Peyer's patch (tissue), 4 donors: ENCODE measurements around the gene PRKACG. TPM values are rescaled to one million over a fixed set of nuclear protein-coding genes. Genes with fewer than 3 reads are reported as not detected.

Experiments used
- DNase-seq, 3 donors: peaks; one replicate each; pipeline ENCODE4 v3.0.0-alpha.2; 2017 to 2019
- H3K27ac ChIP-seq, 4 donors: fragments of 200-600 bp; sonication (generic); one replicate each; pipeline ENCODE4 v1.5.1; 2016 to 2019
- H3K27me3 ChIP-seq, 2 donors: fragments of 200-600 bp; sonication (generic); one replicate each; pipeline ENCODE4 v1.5.1; 2019
- H3K36me3 ChIP-seq, 3 donors: fragments of 200-600 bp; sonication (generic); one replicate each; pipeline ENCODE4 v1.5.1; 2016 to 2019
- H3K4me1 ChIP-seq, 4 donors: fragments of 200-600 bp; sonication (generic); one replicate each; pipeline ENCODE4 v1.5.1; 2016 to 2019
- H3K4me3 ChIP-seq, 4 donors: fragments of 200-600 bp; sonication (generic); 1 replicate in 3 of 4; 2 replicates in 1 of 4; pipeline ENCODE4 v1.5.1; 2016 to 2019; ENCODE audit warnings: mild to moderate bottlenecking in 1 of 4
- H3K9me3 ChIP-seq, 4 donors: fragments of 200-600 bp; sonication (generic); one replicate each; pipeline ENCODE4 v1.5.1; 2016 to 2019; ENCODE audit warnings: mild to moderate bottlenecking in 1 of 4
- CTCF ChIP-seq, 6 experiments: fragments of 450-650 bp in 4 of 6; fragments of 200-600 bp in 2 of 6; sonication (generic) in 1 of 6; IDR thresholded peaks; one replicate each; pipeline ENCODE4 v1.5.1; 2017 to 2019; ENCODE audit warnings: antibody characterized with exemption in 6 of 6, mild to moderate bottlenecking in 3 of 6, moderate library complexity in 1 of 6
- POLR2A ChIP-seq, 2 donors: fragments of 450-650 bp; IDR thresholded peaks; one replicate each; pipeline ENCODE4 v1.5.1; 2017; ENCODE audit warnings: antibody characterized with exemption in 2 of 2, mild to moderate bottlenecking in 2 of 2, moderate library complexity in 2 of 2
- total RNA-seq, 4 donors: library from RNA; depleted of rRNA; stranded (reverse); fragments of >200 nt; gene quantifications; one replicate each; pipeline ENCODE4 v1.1.0, GENCODE V29; 2016

PRKACG gene
- total RNA-seq, 4 donors from 2014 or later = not detected

GRCh38 chr9:69040646-69041045 is 26.7 kb upstream of the PRKACG start:
- Histone ChIP-seq H3K4me3 (no peak overlapping the region), H3K27ac (no peak overlapping the region), H3K4me1 (peaks cover 0 to 4% (median under 1%) of the 10 kb centered on the region in 4 donors), H3K36me3 (no peaks in the 10 kb centered on the region), H3K27me3 (no peaks in the 10 kb centered on the region), H3K9me3 (no peaks in the 10 kb centered on the region)
- TF ChIP-seq POLR2A (IDR thresholded peaks at IDR 0.05) (no peak), CTCF (IDR thresholded peaks at IDR 0.05) (no peak)
- no peak for DNase-seq

- TF ChIP-seq CTCF (IDR thresholded peaks at IDR 0.05) (no peak), POLR2A (IDR thresholded peaks at IDR 0.05) (no peak)
- Histone ChIP-seq H3K27ac (peak overlapping the region; percentile 13 to 90 (median 74)), H3K36me3 (no peaks in the 10 kb centered on the region), H3K27me3 (no peaks in the 10 kb centered on the region), H3K4me1 (peaks cover 0 to 8% (median 2%) of the 10 kb centered on the region in 4 donors), H3K4me3 (peak overlapping the region in 3 of 4 donors; percentile 65 to 92 (median 67)), H3K9me3 (no peaks in the 10 kb centered on the region)
- no peak for DNase-seq
Observed at GRCh38 chr9:69036799-69037198, 22.9 kb upstream of the PRKACG start.

- peak overlapping the region; percentile 66 to 90 (median 84) for H3K27ac ChIP-seq
- H3K9me3 ChIP-seq = no peaks in the 10 kb centered on the region
- DNase-seq = no peak
- no peaks in the 10 kb centered on the region for H3K27me3 ChIP-seq
- no peak for TF ChIP-seq POLR2A (IDR thresholded peaks at IDR 0.05)
- TF ChIP-seq CTCF (IDR thresholded peaks at IDR 0.05) = no peak
- peaks cover 0 to 8% (median 2%) of the 10 kb centered on the region in 4 donors for H3K4me1 ChIP-seq
- peak overlapping the region; percentile 65 to 92 (median 72) for H3K4me3 ChIP-seq
- no peaks in the 10 kb centered on the region for H3K36me3 ChIP-seq
Observed at GRCh38 chr9:69036309-69036708, 22.4 kb upstream of the PRKACG start.

GRCh38 chr9:69035438-69036308 is 21.8 kb upstream of the PRKACG start, which contains the start of gene FXN:
FXN (plus strand) TSS chr9:69035752; CDS start chr9:69035783, 31 bp downstream.
- Histone ChIP-seq H3K4me1 (peaks cover 0 to 8% (median 2%) of the 10 kb centered on the region in 4 donors), H3K27me3 (no peaks in the 10 kb centered on the region), H3K27ac (peak within 1 kb of the TSS; percentile 66 to 90 (median 84)), H3K9me3 (no peaks in the 10 kb centered on the region), H3K4me3 (peak within 1 kb of the TSS; percentile 65 to 92 (median 72)), H3K36me3 (no peaks in the 10 kb centered on the region)
- TF ChIP-seq POLR2A (IDR thresholded peaks at IDR 0.05) (peak in 1 of 2 donors; percentile 25), CTCF (IDR thresholded peaks at IDR 0.05) (peak; percentile 86 to 98 (median 96))
- DNase-seq = peak; percentile 75 to 91 (median 91)

- H3K27ac ChIP-seq = no peak overlapping the region
- H3K9me3 ChIP-seq = peaks cover 0 to 8% (median 0%) of the 10 kb centered on the region in 4 donors
- H3K36me3 ChIP-seq = no peaks in the 10 kb centered on the region
- H3K27me3 ChIP-seq = no peaks in the 10 kb centered on the region
- DNase-seq = no peak
- peaks cover 0 to 8% (median 2%) of the 10 kb centered on the region in 4 donors for H3K4me1 ChIP-seq
- TF ChIP-seq CTCF (IDR thresholded peaks at IDR 0.05) (no peak), POLR2A (IDR thresholded peaks at IDR 0.05) (no peak)
- no peak overlapping the region for H3K4me3 ChIP-seq
Observed at GRCh38 chr9:69034071-69034470, 20.2 kb upstream of the PRKACG start.
